Renal cortical epithelial cell (primary cell): ENCODE results near the gene CCSER1. TPM values are rescaled to one million over a fixed set of nuclear protein-coding genes. Genes with fewer than 3 reads are reported as not detected.

Experiments used
- DNase-seq: peaks from one replicate; pipeline ENCODE4 v3.0.0-alpha.2; 2011; ENCODE audit warnings: low read depth
- total RNA-seq: library from RNA; depleted of rRNA; stranded (reverse); fragments of >200 nt; gene quantifications from 2 replicates; pipeline ENCODE4 v1.2.3, GENCODE V29; 2014

CCSER1 gene
- total RNA-seq, 1 donor from 2014 or later = 2.4 TPM

GRCh38 chr4:90189946-90190345, 62.8 kb downstream of the CCSER1 start:
- no peak for DNase-seq

DNA sequence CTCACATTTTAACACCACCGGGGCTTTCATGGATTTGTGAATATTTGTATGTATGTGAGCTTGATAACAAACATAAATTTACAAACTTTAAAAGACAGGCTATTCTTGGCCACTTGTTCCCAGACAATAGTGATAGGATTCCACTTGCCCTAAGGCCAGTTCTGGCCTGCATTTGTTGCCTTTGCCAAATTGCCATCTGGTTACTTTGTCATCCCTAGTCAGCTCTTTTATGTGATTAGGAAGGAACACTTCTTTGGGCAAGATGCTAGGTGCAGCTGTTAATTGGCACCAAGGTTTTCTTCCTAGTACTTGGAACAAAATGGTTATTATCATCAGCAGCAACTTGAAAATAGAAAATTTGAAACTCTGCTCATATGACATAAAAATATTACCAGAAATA, 63.3 kb downstream of the CCSER1 start:
- DNase-seq = no peak

GRCh38 chr4:90198086-90198847, 71.1 kb downstream of the CCSER1 start:
- DNase-seq = peak; percentile 33

- DNase-seq = no peak
These were observed 80.8 kb downstream of the CCSER1 start for GRCh38 chr4:90207887-90208454.

DNA sequence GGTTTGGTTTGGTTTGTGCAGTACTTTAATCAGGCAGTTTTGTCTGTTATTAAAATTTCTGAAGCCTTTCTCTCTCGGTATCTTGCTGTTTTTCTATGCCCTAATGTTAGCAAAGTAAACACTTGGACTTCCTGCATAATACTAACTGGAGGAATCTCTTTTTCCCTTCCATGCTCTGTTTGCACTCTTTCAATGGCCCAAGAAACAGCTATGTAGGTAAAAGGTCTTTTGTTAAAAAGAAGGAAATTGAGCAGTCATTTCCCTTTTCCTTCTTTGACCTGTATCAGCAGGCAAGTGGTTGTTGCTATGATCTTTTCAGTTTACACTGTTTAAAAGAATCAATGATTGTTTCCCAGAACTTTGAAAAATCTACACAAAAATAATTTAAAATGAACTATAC, 82.7 kb downstream of the CCSER1 start:
- DNase-seq = peak; percentile 18

GRCh38 chr4:90211174-90211573, 84.0 kb downstream of the CCSER1 start:
- DNase-seq = peak; percentile 41

DNA sequence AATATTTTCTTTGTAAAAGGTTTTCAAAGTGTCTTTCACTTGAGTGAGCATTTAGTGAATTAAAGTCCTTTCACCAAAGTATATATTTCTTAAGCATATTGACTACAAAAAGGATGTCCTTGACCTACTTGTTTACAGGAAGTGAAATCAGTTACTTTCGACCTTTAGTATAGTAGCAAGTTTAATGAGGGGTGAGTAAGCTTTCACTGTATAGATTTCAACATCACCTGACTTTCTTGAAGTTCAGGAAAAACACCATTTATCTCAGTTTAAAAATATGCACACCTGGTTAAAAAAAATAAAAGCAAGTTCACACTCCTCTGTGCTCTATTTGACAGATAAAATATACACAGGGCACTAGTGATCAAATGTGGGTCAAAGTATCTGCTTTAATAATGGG, 88.1 kb downstream of the CCSER1 start:
- peak; percentile 39 for DNase-seq

DNA sequence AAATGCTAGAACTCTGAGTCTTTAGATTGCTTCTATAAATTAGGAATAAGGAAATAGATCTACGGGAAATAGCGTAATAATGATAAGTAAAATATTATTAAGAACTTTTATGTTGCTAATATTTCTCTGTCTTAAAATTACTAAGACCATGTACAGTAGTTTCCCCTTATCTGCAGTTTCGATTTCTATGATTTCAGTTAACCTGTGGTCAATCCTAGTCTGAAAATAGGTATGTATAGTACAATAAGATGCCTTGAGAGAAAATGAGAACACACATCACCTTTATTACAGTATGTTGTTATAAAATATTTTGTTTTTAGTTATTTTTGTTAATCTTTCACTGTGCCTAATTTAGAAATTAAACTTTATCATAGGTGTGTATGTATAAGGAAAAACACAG, 92.6 kb downstream of the CCSER1 start:
- no peak for DNase-seq

- DNase-seq = no peak
These were observed 93.3 kb downstream of the CCSER1 start for GRCh38 chr4:90220459-90220858.

DNA sequence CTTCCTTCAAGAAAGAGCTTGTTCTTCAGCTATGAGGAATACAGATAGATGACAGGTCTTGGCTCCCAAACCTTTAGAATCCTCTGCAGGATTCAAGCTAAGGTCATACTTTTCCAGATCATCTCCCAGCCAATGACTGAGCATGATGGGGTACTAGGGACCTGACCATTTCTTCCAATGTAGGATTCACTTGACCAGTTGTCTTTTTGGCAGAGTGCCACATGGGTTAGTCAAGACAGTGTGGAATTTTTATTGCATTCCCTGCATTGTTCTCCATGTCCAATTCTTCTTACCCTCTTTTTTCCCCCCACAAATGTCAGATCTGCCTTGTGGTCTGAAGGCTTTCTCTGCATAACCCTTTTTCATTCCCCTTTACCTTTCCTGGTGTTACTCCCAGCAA, 99.5 kb downstream of the CCSER1 start:
- DNase-seq = peak; percentile 93

- DNase-seq = no peak
These were observed 100.0 kb downstream of the CCSER1 start for GRCh38 chr4:90227177-90227576.

DNA sequence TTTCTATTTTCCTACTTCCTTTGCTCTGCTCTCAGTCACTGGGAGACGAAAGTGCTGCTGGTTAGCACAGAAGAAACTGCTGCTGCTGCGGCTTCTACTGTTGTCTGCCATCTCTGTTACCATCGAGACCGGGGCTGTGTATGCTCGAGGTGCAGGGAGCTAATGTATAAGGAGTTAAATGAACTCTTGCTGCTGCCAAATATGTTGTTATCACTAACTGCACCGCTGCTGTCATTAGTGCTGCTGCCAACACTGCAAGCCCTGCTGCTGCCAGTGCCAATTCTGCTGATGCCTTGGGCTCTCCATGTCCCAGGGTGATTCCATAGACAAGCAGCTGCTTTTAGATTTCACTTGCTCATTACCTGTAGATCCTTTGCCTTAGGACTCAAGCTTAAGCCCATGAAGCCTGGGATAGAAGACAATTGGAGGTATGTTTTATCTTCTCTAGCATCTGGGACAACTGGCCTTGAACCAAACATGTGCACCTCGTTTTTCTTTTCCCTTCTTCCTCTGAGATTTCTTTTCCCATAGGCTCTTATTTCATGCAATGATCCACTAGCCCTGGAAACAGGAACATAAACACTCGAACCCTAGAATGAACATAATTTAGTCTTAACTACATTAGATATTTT, 107.8 kb downstream of the CCSER1 start:
- peak; percentile 23 for DNase-seq

- DNase-seq = peak; percentile 68
These were observed 110.7 kb downstream of the CCSER1 start for GRCh38 chr4:90237751-90238530.

DNA sequence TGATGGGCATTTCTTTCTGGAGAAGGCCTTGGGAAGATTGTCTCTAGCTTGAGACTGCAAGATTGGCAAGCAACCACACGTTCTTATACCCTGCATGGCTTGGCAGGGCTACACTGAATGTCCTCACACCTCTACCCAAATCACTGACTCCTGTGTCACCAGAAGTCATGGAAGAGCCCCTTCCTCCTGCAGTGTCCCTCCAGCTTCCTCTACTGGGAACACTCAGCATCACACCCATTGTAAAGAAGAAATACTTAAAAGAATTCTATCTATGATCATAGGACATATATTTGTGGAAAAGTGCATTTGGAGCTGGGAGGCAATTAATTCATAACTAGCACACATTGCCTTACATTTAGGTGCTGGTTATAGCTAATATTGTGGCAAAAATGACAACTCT, 113.1 kb downstream of the CCSER1 start:
- DNase-seq = no peak

- DNase-seq = no peak
These were observed 113.8 kb downstream of the CCSER1 start for GRCh38 chr4:90241008-90241407.

DNA sequence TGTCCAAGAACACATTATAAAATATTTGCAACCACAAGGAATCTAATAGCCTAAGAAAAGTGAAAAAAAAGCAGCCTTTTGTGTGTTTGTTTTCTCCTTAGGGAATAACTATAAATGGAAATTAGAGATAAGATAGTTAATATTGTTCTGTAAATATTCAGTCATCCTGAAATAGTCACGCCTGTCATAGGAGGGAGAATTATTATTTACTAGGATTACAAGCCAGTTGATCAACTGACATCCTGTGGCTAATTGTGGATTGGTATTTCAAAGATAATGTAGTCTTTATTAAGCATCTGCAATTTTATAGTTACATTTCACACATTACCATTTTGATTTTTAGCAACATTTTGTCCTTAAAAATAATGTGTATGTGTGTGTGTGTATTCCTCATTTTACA, 118.6 kb downstream of the CCSER1 start:
- no peak for DNase-seq

DNA sequence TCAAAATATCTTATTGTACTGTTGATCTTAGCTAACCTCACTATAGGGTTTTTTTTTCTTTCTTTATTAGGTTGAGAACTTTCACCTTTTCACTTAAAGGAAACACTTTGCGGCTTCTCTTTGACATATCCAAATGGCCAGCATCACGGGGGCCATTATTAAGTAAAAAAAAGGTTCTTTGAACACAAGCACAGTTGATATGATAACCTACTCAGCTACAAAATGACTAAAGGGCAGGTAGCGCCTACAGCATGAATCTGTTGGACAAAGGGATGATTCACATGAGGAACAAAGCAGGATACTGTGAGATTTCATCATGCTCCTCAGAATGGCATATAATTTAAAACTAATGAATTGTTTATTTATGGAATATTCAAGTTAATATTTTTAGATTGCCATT, 119.6 kb downstream of the CCSER1 start:
- DNase-seq = no peak

GRCh38 chr4:90254357-90254756, 127.2 kb downstream of the CCSER1 start:
- DNase-seq = no peak

GRCh38 chr4:90274175-90274574, 147.0 kb downstream of the CCSER1 start:
- DNase-seq = no peak

DNA sequence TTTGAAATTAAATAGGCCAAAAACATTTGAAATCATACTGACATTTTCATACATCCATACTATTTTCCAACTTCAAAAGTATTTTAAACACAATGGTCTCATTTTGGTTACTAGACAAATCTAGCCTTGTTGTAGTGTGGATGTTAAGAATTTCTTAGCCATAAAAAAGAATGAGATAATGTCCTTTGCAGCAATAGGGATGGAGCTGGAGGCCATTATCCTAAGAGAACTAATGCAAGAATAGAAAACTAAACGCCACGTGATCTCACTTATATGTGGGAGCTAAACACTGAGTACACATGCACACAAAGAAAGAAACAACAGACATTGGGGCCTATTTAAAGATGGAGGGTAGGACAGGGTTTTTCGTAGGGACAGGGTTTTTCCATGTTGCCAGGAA, 153.8 kb downstream of the CCSER1 start:
- no peak for DNase-seq

DNA sequence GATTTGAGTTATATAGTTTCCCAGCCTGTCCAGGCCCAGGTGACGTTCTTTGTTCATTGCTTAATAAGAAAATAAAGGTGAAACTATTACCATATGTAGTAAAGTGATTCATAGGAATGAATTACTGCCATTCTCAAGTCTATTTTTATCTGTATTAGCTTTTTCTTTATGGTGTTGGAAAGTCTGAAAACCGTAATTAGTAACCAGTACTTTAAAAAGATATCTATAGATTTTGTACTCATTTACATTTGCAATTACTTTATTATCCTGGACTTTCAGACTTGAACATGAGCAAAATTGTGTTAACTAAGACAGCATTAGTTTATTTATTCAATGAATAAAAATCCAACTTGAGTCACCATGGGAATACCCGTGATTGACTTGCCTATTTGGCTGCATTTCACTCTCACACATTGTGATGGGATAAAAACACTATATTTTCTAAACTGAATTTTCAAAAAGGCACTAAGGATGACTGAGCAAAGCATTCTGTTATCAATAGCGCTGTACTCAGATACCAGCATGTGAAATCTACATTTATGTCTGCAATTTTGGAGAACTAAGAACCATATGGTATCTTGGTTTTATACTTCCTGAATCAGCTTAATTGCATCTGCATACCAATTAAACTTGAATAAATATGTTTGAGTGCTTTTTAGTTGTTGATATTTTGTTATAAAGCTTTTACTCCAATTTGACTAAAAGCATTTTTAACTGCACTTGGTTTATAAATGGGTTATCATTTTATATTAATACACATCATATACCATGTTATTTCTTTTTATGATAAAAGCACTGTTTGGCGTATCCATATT, 154.6 kb downstream of the CCSER1 start:
- DNase-seq = no peak

GRCh38 chr4:90290345-90290744, 163.2 kb downstream of the CCSER1 start:
- no peak for DNase-seq
